Lower lobe of right lung (tissue), 2 donors: ENCODE data around the gene ATP13A1. TPM values are rescaled to one million over a fixed set of nuclear protein-coding genes. Genes with fewer than 3 reads are reported as not detected.
"Not testable (repeated sequence)": the region's sequence is repeated elsewhere in the genome, so short reads cannot be mapped to it uniquely, and the experiment has no call there.

ENCODE experiments used
- ATAC-seq, 2 donors: fragments of 200-7000 bp; cut with Tn5 transposase; one replicate each; pipeline ENCODE4 v1.9.1; 2020 to 2022; ENCODE audit warnings: mild to moderate bottlenecking in 2 of 2, moderate library complexity in 2 of 2
- DNase-seq: peaks from one replicate; pipeline ENCODE4 v3.0.0-alpha.2; 2020
- H3K27ac ChIP-seq: fragments of 200-600 bp; one replicate; pipeline ENCODE4 v1.8.0; 2022
- H3K27me3 ChIP-seq: fragments of 200-600 bp; one replicate; pipeline ENCODE4 v1.8.0; 2022; ENCODE audit warnings: low read depth
- H3K36me3 ChIP-seq: fragments of 200-600 bp; one replicate; pipeline ENCODE4 v1.8.0; 2022; ENCODE audit warnings: mild to moderate bottlenecking
- H3K4me1 ChIP-seq: fragments of 200-600 bp; one replicate; pipeline ENCODE4 v1.8.0; 2022
- H3K4me3 ChIP-seq: fragments of 200-600 bp; one replicate; pipeline ENCODE4 v1.8.0; 2022; ENCODE audit warnings: mild to moderate bottlenecking
- H3K9me3 ChIP-seq: fragments of 200-600 bp; one replicate; pipeline ENCODE4 v1.8.0; 2022
- intact Hi-C: fragments of 100-400 bp; cut with DNase I; formaldehyde crosslinking; loops from one replicate; pipeline ENCODE4 v1.11.0; 2022
- total RNA-seq: library from RNA; stranded (reverse); fragmentation: NEBNext Ultra II Directional; extraction: Animal tissue kit (Norgen Biotek cat#: 25700); gene quantifications from one replicate; pipeline ENCODE4 v1.2.1, GENCODE V29; 2021
- TF ChIP-seq, protein P1 (sequence below): fragments of 200-600 bp; IDR thresholded peaks from one replicate; pipeline ENCODE4 v1.8.0; 2022; ENCODE audit warnings: antibody characterized with exemption, mild to moderate bottlenecking
- donor health status: DM: no; HTN: yes; CAD: no; lungs with severe emphysema.

The ATP13A1 gene
- total RNA-seq, 1 donor from 2014 or later, result 71.9 TPM

DNA sequence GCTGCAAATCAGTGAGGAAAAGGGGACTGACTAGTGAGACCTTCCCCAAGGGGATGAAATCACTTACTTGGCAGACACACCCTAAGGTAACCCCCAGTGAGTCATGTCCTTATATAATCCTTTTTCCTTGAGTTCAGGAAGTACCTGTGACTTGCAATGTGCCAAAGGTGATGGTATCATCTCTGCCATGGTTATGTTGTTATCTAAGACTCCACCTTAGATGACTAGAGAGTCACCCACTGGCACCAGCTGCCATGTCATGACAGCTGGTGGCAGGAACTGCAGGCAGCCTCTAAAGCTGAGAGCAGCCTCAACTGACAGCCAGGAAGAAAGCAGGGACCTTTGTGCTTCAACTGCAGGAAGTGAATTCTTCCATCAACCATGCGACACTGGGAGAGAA, 57.5 kb downstream of the ATP13A1 start:
- H3K36me3 ChIP-seq, result no peaks in the 10 kb centered on the region
- no peak overlapping the region for H3K4me3 ChIP-seq
- intact Hi-C loops, result no loop called here
- H3K9me3 ChIP-seq, result no peaks in the 10 kb centered on the region
- TF ChIP-seq, protein P1, sequence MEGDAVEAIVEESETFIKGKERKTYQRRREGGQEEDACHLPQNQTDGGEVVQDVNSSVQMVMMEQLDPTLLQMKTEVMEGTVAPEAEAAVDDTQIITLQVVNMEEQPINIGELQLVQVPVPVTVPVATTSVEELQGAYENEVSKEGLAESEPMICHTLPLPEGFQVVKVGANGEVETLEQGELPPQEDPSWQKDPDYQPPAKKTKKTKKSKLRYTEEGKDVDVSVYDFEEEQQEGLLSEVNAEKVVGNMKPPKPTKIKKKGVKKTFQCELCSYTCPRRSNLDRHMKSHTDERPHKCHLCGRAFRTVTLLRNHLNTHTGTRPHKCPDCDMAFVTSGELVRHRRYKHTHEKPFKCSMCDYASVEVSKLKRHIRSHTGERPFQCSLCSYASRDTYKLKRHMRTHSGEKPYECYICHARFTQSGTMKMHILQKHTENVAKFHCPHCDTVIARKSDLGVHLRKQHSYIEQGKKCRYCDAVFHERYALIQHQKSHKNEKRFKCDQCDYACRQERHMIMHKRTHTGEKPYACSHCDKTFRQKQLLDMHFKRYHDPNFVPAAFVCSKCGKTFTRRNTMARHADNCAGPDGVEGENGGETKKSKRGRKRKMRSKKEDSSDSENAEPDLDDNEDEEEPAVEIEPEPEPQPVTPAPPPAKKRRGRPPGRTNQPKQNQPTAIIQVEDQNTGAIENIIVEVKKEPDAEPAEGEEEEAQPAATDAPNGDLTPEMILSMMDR, result no peak
- no peaks in the 10 kb centered on the region for H3K4me1 ChIP-seq
- peak; percentile 26 to 42 for ATAC-seq
- H3K27me3 ChIP-seq, result no peaks in the 10 kb centered on the region
- H3K27ac ChIP-seq, result no peak overlapping the region
- DNase-seq, result no peak

- DNase-seq (no peak), ATAC-seq (no peak)
- Histone ChIP-seq H3K27ac (no peak overlapping the region), H3K9me3 (no peaks in the 10 kb centered on the region), H3K4me1 (no peaks in the 10 kb centered on the region), H3K36me3 (no peaks in the 10 kb centered on the region), H3K4me3 (no peak overlapping the region), H3K27me3 (no peaks in the 10 kb centered on the region)
- intact Hi-C loops, result no loop called here
- TF ChIP-seq, protein P1, result no peak
Observed at GRCh38 chr19:19602713-19603324, 60.7 kb downstream of the ATP13A1 start.

DNA sequence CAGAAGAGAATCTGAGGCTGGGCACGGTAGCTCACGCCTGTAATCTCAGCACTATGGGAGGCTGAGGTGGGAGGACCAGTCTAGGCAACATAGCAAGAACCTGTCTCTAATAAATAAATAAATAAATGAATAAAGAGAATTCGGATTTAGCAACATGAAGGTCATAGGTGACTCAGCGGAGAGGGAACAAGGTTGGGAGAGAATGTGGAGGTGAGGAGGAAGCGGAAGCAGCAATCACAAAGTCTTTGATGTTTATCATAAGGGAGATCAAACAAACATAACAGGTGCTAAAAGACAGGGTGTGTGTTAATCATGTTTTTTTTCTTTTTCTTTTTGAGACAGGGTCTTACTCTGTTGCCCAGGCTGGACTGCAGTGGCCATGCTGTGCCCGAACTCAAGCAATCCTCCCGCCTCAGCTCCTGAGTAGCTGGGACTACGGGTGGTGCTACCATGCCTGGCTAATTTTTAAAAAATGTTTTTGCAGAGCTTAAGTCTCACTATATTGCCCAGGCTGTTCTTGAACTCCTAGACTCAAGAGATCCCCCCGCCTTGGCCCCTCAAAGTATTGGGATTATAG, 61.3 kb downstream of the ATP13A1 start:
- ATAC-seq (no peak), DNase-seq (no peak)
- H3K36me3 ChIP-seq, result no peaks in the 10 kb centered on the region
- no peaks in the 10 kb centered on the region for H3K9me3 ChIP-seq
- no peaks in the 10 kb centered on the region for H3K4me1 ChIP-seq
- intact Hi-C loops, result no loop called here
- TF ChIP-seq, protein P1, result no peak
- no peak overlapping the region for H3K4me3 ChIP-seq
- H3K27ac ChIP-seq, result no peak overlapping the region
- no peaks in the 10 kb centered on the region for H3K27me3 ChIP-seq

GRCh38 chr19:19600793-19601330, 62.6 kb downstream of the ATP13A1 start:
- TF ChIP-seq, protein P1, result no peak
- Histone ChIP-seq H3K36me3 (no peaks in the 10 kb centered on the region), H3K27ac (no peak overlapping the region), H3K4me1 (peaks cover 4% of the 10 kb centered on the region), H3K4me3 (no peak overlapping the region), H3K9me3 (no peaks in the 10 kb centered on the region), H3K27me3 (no peaks in the 10 kb centered on the region)
- intact Hi-C loops, result no loop called here
- DNase-seq (no peak), ATAC-seq (no peak)

DNA sequence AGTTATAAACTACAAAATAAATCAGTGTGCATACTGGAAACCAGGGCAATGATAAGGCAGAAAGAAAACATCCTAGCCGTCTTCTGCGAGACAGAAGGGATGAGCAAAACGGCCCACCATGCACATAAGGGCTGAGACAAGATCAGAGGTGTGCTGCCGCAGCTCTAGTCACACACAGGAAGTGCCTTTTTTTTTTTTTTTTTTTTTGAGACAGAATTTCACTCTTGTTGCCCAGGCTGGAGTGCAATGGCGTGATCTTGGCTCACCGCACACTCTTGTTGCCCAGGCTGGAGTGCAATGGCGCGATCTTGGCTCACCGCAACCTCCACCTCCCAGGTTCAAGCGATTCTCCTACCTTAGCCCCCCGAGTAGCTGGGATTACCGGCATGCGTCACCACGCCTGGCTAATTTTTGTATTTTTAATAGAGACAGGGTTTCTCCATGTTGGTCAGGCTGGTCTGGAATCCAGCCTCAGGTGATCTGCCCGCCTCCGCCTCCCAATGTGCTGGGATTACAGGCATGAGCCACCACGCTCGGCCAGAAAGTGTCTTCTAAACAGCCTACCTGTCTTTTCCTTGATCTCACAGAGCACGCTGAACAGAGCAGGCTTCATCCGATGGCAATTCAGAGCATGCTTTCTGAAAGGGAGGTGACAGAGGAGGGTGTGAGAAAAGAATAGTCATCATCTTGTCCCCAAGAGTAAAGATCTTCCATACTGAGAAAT, 64.6 kb downstream of the ATP13A1 start:
- peak overlapping the region; percentile 62 for H3K27ac ChIP-seq
- intact Hi-C loops, ATAC-seq: not testable (repeated sequence)

More for the DNA sequence above, 64.6 kb downstream of the ATP13A1 start:
- not testable (repeated sequence) for H3K27me3 ChIP-seq, H3K4me3 ChIP-seq, H3K36me3 ChIP-seq, H3K9me3 ChIP-seq, DNase-seq
- H3K4me1 ChIP-seq, result peaks cover 17% of the 10 kb centered on the region
